ENCODE results near the gene BCAS4. TPM values are rescaled to one million over a fixed set of nuclear protein-coding genes. Genes with fewer than 3 reads are reported as not detected.

Gene BCAS4
- total RNA-seq, 2 experiments from 2014 or later: 19.0 to 20.9 TPM

- DNase-seq (no peak), ATAC-seq (ENCODE audit: poor library complexity) (no peak)
- intact Hi-C loops (cut with DNase I, micrococcal nuclease): no loop called here
- POLR2A ChIA-PET: interaction anchor here (1.1 to 2.0 kb wide), 2 partner anchors 9 to 12 kb away, joined by 3 to 8 read pairs; partner anchors contain the start of gene ADNP
- Histone ChIP-seq H3K27ac (ENCODE audit: low read depth in 1 of 2, low read length in 2 of 2) (no peak overlapping the region), H3K27me3 (ENCODE audit: control insufficient read depth in 1 of 2, insufficient read depth in 2 of 2, low read length in 2 of 2) (no peaks in the 10 kb centered on the region), H3K36me3 (ENCODE audit: insufficient read depth, low read length) (peaks cover 24% of the 10 kb centered on the region), H3K4me1 (ENCODE audit: insufficient read depth, low read length) (peaks cover 45% of the 10 kb centered on the region), H3K4me3 (ENCODE audit: low read length) (no peak overlapping the region), H3K9me3 (ENCODE audit: control insufficient read depth in 1 of 2, insufficient read depth in 1 of 2, low read length in 2 of 2) (no peaks in the 10 kb centered on the region)
- Mint-ChIP-seq H3K27me3 (no peaks in the 10 kb centered on the region), H3K27ac (peak overlapping the region; percentile 78), H3K9me3 (no peaks in the 10 kb centered on the region), H3K4me3 (peak overlapping the region; percentile 39), H3K4me1 (ENCODE audit: low read depth) (peaks cover 91% of the 10 kb centered on the region), H3K36me3 (ENCODE audit: low read depth) (peaks cover 56% of the 10 kb centered on the region)
- CTCF ChIA-PET: interaction anchor here (0.7 to 3.5 kb wide), 3 partner anchors 10 to 125 kb away, joined by 3 to 31 read pairs (median 4); partner anchors contain the start of gene BCAS4
- TF ChIP-seq, protein P1, sequence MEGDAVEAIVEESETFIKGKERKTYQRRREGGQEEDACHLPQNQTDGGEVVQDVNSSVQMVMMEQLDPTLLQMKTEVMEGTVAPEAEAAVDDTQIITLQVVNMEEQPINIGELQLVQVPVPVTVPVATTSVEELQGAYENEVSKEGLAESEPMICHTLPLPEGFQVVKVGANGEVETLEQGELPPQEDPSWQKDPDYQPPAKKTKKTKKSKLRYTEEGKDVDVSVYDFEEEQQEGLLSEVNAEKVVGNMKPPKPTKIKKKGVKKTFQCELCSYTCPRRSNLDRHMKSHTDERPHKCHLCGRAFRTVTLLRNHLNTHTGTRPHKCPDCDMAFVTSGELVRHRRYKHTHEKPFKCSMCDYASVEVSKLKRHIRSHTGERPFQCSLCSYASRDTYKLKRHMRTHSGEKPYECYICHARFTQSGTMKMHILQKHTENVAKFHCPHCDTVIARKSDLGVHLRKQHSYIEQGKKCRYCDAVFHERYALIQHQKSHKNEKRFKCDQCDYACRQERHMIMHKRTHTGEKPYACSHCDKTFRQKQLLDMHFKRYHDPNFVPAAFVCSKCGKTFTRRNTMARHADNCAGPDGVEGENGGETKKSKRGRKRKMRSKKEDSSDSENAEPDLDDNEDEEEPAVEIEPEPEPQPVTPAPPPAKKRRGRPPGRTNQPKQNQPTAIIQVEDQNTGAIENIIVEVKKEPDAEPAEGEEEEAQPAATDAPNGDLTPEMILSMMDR (IDR thresholded peaks at IDR 0.05): no peak
These were observed 124.7 kb downstream of the BCAS4 start for GRCh38 chr20:50919567-50919966.

DNA sequence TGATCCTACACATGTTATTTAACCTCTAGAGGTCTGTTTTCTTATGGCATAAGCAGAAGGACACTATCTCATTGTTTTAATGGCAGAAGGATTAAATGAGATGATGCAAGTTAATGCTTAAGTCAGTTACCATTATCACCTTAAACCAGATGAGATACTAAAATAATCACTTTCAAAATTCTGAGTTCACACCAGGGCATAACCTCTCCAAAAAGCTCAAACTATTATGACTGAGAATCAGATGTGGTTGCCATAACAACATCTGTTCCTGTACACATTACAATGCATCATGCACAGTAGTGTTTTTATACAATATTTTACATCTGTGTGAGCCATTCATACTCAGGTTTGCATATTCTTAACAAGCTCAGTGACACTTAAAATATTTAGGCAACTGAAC, 126.1 kb downstream of the BCAS4 start:
- DNase-seq: peak in 3 of 14 experiments; percentile 19 to 54 (median 45)
- intact Hi-C loops (cut with DNase I, micrococcal nuclease): loop anchor here in 1 of 2 experiments (10.0 kb wide), 1 partner anchor 406 kb away; the partner anchor contains the start of gene PTPN1
- peaks cover 32% of the 10 kb centered on the region for H3K36me3 ChIP-seq (ENCODE audit: insufficient read depth, low read length)
- no peak overlapping the region for H3K27ac ChIP-seq (ENCODE audit: low read depth in 1 of 2, low read length in 2 of 2)
- Mint-ChIP-seq H3K9me3 (no peaks in the 10 kb centered on the region), H3K27ac (peak overlapping the region; percentile 69), H3K36me3 (ENCODE audit: low read depth) (peaks cover 69% of the 10 kb centered on the region), H3K4me3 (no peak overlapping the region), H3K4me1 (ENCODE audit: low read depth) (peaks cover 91% of the 10 kb centered on the region), H3K27me3 (no peaks in the 10 kb centered on the region)
- H3K9me3 ChIP-seq (ENCODE audit: control insufficient read depth in 1 of 2, insufficient read depth in 1 of 2, low read length in 2 of 2): no peaks in the 10 kb centered on the region
- H3K4me3 ChIP-seq (ENCODE audit: low read length): no peak overlapping the region
- ChIA-PET CTCF (interaction anchor here (1.6 to 3.5 kb wide), 2 partner anchors 9 to 11 kb away, joined by 5 to 31 read pairs; partner anchors contain the start of gene ADNP), POLR2A (interaction anchor here (0.7 to 2.0 kb wide), 3 partner anchors 9 to 37 kb away, joined by 5 to 8 read pairs (median 5); partner anchors contain the start of genes ADNP and DPM1)
- H3K4me1 ChIP-seq (ENCODE audit: insufficient read depth, low read length): peaks cover 50% of the 10 kb centered on the region
- peak; percentile 89 for ATAC-seq (ENCODE audit: poor library complexity)
- TF ChIP-seq, protein P1 (IDR thresholded peaks at IDR 0.05): no peak
- H3K27me3 ChIP-seq (ENCODE audit: control insufficient read depth in 1 of 2, insufficient read depth in 2 of 2, low read length in 2 of 2): no peaks in the 10 kb centered on the region

DNA sequence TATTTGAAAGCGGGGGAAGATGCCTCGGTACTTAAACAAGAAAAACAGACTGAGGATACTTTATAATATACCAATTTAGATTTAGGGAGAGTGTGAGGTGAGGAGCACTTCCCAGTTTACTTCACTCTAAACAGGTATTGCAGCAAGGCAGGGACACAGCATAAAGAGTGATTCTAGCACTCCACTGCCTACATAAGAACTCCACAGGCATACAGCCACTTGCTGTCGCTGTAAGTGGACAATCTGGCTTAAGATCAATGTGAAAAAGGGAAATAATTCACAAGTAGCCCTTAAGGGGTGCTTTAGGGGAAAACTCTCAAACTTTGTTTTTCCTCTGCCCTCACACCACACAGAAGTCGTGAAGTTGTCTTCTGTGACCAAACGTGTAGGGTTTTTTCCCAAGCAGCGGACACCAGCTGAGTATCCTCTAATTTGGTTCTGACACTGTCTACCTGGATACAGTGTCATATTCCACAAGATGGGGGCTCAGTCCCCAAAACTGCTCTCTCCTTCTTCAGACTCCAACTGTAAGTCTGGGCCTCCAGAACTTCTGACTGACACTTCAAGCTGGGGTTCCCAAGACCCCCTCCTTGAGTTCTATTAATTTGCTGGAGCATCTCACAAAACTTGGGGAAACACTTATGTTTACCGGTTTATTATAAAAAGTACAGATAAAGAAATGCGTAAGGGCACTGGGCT, 127.1 kb downstream of the BCAS4 start:
- ATAC-seq (ENCODE audit: poor library complexity) (no peak), DNase-seq (no peak)
- intact Hi-C loops (cut with DNase I, micrococcal nuclease): loop anchor here in 1 of 2 experiments (10.0 kb wide), 1 partner anchor 407 kb away; the partner anchor contains the start of gene PTPN1
- Histone ChIP-seq H3K27me3 (ENCODE audit: control insufficient read depth in 1 of 2, insufficient read depth in 2 of 2, low read length in 2 of 2) (no peaks in the 10 kb centered on the region), H3K4me1 (ENCODE audit: insufficient read depth, low read length) (peaks cover 43% of the 10 kb centered on the region), H3K4me3 (ENCODE audit: low read length) (no peak overlapping the region), H3K27ac (ENCODE audit: low read depth in 1 of 2, low read length in 2 of 2) (no peak overlapping the region), H3K36me3 (ENCODE audit: insufficient read depth, low read length) (peaks cover 32% of the 10 kb centered on the region), H3K9me3 (ENCODE audit: control insufficient read depth in 1 of 2, insufficient read depth in 1 of 2, low read length in 2 of 2) (no peaks in the 10 kb centered on the region)
- Mint-ChIP-seq H3K27ac (peak overlapping the region; percentile 69), H3K36me3 (ENCODE audit: low read depth) (peaks cover 70% of the 10 kb centered on the region), H3K4me1 (ENCODE audit: low read depth) (peaks cover 91% of the 10 kb centered on the region), H3K27me3 (no peaks in the 10 kb centered on the region), H3K9me3 (no peaks in the 10 kb centered on the region), H3K4me3 (no peak overlapping the region)
- CTCF ChIA-PET: interaction anchor here (0.7 to 3.5 kb wide), 4 partner anchors 8 to 131 kb away, joined by 3 to 31 read pairs (median 8); partner anchors contain the start of gene BCAS4
- TF ChIP-seq, protein P1 (IDR thresholded peaks at IDR 0.05): no peak
- POLR2A ChIA-PET: interaction anchor here (1.3 to 2.0 kb wide), 4 partner anchors 9 to 128 kb away, joined by 4 to 8 read pairs (median 5); partner anchors contain the start of genes ADNP, BCAS4 and DPM1

All from CD4-positive, alpha-beta T cell (primary cell).